ENCODE results near the gene APC2.
A peak's percentile ranks its signal among the peaks of the same experiment; 100 is the strongest.

APC2 gene, protein sequence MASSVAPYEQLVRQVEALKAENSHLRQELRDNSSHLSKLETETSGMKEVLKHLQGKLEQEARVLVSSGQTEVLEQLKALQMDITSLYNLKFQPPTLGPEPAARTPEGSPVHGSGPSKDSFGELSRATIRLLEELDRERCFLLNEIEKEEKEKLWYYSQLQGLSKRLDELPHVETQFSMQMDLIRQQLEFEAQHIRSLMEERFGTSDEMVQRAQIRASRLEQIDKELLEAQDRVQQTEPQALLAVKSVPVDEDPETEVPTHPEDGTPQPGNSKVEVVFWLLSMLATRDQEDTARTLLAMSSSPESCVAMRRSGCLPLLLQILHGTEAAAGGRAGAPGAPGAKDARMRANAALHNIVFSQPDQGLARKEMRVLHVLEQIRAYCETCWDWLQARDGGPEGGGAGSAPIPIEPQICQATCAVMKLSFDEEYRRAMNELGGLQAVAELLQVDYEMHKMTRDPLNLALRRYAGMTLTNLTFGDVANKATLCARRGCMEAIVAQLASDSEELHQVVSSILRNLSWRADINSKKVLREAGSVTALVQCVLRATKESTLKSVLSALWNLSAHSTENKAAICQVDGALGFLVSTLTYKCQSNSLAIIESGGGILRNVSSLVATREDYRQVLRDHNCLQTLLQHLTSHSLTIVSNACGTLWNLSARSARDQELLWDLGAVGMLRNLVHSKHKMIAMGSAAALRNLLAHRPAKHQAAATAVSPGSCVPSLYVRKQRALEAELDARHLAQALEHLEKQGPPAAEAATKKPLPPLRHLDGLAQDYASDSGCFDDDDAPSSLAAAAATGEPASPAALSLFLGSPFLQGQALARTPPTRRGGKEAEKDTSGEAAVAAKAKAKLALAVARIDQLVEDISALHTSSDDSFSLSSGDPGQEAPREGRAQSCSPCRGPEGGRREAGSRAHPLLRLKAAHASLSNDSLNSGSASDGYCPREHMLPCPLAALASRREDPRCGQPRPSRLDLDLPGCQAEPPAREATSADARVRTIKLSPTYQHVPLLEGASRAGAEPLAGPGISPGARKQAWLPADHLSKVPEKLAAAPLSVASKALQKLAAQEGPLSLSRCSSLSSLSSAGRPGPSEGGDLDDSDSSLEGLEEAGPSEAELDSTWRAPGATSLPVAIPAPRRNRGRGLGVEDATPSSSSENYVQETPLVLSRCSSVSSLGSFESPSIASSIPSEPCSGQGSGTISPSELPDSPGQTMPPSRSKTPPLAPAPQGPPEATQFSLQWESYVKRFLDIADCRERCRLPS (N-terminal part only)

GRCh38 chr19:1449467-1450442 lies at the start of gene APC2:
TSS of gene APC2 (plus strand) at chr19:1450121. CDS start at chr19:1453002, 2,881 bp downstream.
- DNase-seq (ENCODE audit: low read depth in 2 of 2, low spot score in 1 of 2): no peak

GRCh38 chr19:1400281-1401137 lies 49.4 kb upstream of the APC2 start:
- DNase-seq (ENCODE audit: low read depth in 2 of 2, low spot score in 1 of 2): no peak

DNA sequence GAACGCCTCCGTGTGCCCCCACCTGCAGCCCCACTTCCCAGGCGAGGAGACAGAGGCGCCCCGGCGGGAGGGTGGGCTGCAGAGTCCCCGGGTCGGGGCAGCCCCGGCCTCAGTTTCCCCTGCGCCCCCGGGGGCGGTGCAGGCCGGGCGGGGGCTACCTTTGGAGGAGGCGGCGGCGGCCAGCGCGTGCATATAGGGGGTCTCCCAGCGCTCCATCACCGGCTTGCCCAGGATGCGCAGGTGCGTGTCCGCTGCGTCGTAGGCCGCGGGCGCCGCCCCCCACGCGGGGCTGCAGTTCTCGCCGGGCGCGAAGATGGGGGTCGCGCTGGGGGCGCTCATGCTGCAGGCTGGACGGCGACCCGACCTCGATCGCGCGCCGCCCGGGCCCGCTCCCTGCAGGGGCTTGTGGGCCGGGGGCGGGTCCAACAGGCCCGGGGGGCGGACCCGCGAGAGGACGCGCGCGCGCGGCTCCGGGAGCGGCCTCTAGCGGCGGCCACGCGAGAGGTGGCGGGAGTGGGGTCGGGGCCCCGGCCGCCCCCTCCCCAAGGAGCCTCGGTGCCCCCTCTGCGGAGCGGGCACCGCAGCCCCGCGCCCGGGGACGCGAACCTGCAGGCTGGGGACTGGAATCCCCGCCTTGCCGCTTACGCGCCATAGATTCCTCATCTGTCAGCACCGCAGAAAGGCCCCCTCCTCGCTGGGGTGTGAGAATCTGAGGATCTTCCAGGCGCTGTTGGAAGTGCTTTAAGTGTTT lies 48.6 kb upstream of the APC2 start, which contains the start of gene GAMT:
Gene GAMT (minus strand): TSS at position 405 of the 751 bp plus-strand sequence. CDS start 66 bp downstream, at position 339.
- no peak for DNase-seq (ENCODE audit: low read depth in 2 of 2, low spot score in 1 of 2)

DNA sequence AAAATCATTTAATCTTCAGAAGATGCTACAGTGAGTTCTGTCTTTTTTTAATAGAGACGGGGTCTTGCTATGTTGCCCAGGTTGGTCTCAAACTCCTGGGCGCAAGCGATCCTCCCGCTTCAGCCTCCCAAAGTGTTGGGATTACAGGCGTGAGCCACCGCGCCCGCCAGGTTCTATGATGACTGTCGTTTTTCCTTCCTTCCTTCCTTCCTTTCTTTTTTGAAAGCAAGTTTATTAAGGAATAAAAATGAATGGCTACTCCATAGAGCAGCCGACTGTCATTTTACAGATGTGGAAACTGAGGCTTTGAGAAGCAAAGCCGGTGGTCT lies 48.1 kb upstream of the APC2 start:
- no peak for DNase-seq (ENCODE audit: low read depth in 2 of 2, low spot score in 1 of 2)

- no peak for DNase-seq (ENCODE audit: low read depth in 2 of 2, low spot score in 1 of 2)
These were observed 47.4 kb upstream of the APC2 start for GRCh38 chr19:1402411-1403070.

DNA sequence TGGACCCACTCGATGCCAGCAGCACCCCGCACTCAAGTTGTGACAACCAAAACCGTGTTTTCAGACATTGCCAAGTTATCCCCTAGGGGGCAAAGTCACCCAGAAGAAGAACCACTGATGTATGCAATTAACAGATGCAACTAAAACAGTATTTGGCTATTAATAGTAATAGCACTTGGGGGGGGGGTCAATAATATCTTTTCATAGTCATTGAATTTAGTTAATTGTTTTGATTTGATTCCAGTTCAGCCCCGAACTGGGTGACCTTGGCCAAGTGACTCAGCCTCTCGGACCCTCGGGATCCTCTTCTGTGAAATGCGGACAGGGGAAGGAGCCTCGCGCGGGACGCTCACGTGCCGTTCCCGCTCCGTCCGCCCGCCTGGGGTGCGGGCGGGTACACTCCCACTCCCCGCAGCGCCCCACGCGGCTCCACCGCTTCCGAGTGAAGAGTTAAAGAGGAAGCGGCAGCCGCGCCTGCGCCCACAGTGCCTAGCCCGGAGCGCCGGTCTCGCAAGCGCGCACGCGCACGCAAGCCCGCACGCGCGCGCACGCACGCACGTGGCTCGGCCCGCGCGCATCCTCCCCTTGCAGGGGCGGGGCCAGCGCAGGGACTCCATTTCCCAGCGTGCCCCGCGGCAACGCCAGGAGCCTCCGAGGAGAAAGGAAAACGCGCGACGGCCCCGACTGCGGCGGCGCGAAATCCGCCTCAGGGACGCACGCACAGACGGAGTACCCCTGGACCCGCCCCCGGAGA lies 43.0 kb upstream of the APC2 start:
- peak; percentile 95 to 99 for DNase-seq (ENCODE audit: low read depth in 2 of 2, low spot score in 1 of 2)

- DNase-seq (ENCODE audit: low read depth in 2 of 2, low spot score in 1 of 2): no peak
These were observed 42.2 kb upstream of the APC2 start, which contains the start of gene DAZAP1 for GRCh38 chr19:1407528-1408299. TSS of gene DAZAP1 (plus strand) at chr19:1407586. CDS start at chr19:1407774, 188 bp downstream.

- no peak for DNase-seq (ENCODE audit: low read depth in 2 of 2, low spot score in 1 of 2)
These were observed 41.4 kb upstream of the APC2 start for GRCh38 chr19:1408300-1409203.

- no peak for DNase-seq (ENCODE audit: low read depth in 2 of 2, low spot score in 1 of 2)
These were observed 40.5 kb upstream of the APC2 start for GRCh38 chr19:1409204-1410005.

GRCh38 chr19:1410136-1410786 lies 39.7 kb upstream of the APC2 start:
- DNase-seq (ENCODE audit: low read depth in 2 of 2, low spot score in 1 of 2): no peak

DNA sequence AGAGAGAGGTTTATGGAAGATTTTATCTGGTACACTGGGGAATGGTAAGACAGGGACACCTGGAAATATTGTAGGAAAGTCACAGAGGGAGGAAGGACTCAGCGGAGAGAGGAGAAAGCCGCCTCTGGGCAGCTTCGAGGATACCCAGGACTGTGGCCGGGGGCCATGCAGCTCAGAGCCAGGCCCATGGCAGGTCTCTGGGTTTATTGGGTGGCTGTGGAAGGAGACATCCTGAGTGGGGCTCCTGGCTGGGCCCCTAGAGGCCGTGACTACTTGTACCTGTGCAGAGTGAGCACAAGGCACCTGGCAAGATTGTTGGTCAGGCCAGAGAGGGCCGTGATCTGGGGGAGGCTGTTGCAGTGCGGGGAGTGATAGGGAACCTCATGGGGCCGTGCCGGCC lies 39.1 kb upstream of the APC2 start:
- no peak for DNase-seq (ENCODE audit: low read depth in 2 of 2, low spot score in 1 of 2)

DNA sequence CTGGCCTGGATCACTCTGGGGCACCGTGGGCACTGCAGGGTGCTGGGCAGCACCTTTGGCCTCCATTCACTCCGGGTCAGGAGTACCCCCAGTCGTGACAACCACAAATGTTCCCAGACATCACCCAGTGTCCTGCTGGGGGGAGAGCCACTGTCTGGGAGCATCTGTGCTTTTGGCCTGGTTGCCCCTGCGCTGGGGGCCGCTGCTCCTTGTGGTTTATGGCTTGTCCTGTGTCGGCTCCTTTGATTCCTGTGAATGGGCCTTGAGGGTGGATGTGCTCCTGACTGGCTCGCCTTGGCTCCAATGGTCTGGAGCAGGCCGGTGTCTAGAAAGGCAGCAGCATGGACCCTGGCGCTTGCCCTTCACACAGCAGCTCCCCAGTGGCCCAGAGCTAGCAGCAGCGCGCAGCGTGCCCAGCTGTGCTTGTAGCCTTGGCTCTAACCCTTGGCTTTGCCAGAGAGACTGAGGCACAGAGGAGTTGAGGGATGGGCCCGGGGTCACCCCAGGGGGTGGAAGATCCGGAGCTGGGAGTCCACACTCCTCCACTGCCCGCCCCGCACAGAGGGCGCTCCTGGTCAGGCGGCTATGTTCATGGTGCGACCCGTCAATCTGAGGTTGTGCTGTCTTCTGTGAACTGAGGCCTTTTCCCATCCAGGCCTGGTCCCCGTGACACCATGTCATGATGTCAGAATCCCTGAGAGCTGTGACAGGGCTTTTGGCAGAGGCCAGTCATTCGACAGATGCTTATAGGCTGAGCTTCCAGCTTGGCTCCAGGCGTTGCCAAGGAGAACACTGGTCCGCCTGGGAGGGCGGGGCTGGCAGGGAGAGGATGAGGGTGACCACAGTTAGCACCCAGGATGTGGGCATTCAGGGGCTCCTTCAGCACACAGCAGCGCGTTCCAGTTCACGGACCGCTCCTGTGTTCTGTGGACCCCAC lies 38.4 kb upstream of the APC2 start:
- no peak for DNase-seq (ENCODE audit: low read depth in 2 of 2, low spot score in 1 of 2)
